LNCAP (cell line): ENCODE results near the gene GRM7.

Experiments used
- CTCF ChIP-seq: fragments of 450-650 bp; IDR thresholded peaks from 2 replicates; pipeline ENCODE4 v1.5.1; 2017; ENCODE audit warnings: mild to moderate bottlenecking

Gene GRM7

DNA sequence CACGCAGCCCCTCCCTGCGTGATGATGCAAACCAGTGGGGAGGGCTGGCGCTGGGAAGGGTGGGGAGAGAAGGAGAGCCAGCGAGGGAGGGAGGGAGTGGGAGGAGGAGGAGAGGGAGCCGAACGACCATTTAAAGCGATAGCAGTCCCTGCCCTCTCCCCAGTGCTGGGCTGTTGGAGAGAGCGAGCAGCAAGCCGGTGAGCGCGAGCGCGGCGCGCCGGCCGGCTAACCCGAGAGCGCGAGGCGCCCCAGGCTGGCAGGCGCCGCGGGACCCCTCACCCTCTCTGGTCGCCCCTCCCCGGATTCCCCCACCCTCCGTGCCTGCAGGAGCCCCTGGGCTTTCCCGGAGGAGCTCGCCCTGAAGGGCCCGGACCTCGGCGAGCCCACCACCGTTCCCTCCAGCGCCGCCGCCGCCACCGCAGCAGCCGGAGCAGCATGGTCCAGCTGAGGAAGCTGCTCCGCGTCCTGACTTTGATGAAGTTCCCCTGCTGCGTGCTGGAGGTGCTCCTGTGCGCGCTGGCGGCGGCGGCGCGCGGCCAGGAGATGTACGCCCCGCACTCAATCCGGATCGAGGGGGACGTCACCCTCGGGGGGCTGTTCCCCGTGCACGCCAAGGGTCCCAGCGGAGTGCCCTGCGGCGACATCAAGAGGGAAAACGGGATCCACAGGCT lies at the start of gene GRM7:
GRM7 (plus strand) TSS at position 162 of the 671 bp plus-strand sequence.
- TF ChIP-seq CTCF, result no peak

DNA sequence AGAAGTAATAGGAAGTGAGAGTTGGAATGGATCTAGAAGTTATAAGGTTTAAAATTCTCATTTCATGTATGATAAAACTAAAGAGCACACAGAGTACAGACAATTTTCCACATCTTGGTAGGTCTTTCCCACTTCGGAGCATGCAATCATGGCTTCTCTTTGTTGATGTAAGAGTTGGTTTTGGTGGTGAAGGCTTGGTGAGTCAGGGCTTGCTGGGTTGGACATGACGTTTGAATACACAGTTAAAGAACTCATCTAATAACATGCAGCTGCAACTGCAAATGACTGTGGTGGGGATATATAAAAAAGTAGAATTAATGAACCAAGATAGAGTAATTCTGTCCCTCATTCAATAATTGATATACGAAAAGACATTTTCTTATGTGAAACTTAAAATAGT lies 39.5 kb upstream of the GRM7 start:
- no peak for TF ChIP-seq CTCF

GRCh38 chr3:6825524-6825923 lies 35.4 kb upstream of the GRM7 start:
- TF ChIP-seq CTCF, result peak; percentile 50; the same call in 1 of the 2 replicates

- no peak for TF ChIP-seq CTCF
Observed at GRCh38 chr3:6827453-6827852, 33.5 kb upstream of the GRM7 start.

DNA sequence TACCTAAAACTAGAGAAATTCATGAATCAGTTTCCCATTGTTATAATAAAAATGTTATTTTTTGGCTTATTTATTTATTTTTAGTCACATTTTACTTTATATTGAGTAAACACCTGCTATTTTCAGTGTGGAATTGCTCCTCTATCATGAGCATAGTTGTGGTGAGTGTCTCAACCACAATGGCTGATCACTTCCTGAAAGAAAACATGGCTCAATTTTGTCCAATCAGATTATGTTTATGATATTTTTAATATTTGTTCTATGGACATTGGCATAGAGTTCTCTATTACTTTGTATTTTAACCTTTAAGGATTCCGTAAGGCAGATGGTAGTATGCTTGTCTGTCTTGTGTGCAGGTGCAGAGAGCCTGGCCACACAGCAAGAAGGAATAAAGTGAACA lies 16.2 kb upstream of the GRM7 start:
- TF ChIP-seq CTCF, result no peak

DNA sequence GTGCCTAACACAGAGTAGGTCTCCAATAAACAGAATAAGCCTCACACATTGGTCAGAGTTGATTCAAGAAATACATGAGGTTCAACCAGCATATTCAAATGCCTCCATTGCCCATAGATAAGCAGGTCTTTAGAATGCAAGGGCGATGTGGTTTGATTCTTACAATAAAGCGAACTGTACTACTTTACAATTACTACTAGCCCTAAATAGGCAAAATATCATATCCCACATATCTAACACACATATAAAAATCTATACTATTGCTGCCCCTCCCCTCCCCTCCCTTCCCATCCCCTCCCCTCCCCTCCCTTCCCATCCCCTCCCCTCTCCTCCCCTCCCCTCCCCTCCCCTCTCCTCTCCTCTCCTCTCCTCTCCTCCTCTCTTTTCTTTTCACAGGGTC lies 6.7 kb upstream of the GRM7 start:
- TF ChIP-seq CTCF, result no peak

- no peak for TF ChIP-seq CTCF
Observed at GRCh38 chr3:6857510-6857909, 3.4 kb upstream of the GRM7 start.
